Calu3 (cell line): ENCODE measurements around the gene ABTB2. TPM values are rescaled to one million over a fixed set of nuclear protein-coding genes. Genes with fewer than 3 reads are reported as not detected.

Experiments used
- BruUV-seq: library from RNA; stranded (reverse); fragments of 400-500 nt; replicated peaks from 2 replicates; lab custom pipeline; 2021; lab: Mats Ljungman, UMichigan
- CTCF ChIA-PET: fragments of 300-600 bp; sonication (Branson Sonifier 250); formaldehyde crosslinking; loops from one replicate; lab custom pipeline; 2022; ENCODE audit warnings: antibody characterized with exemption; lab: Charles Lee
- DNase-seq: peaks from one replicate; pipeline ENCODE4 v3.0.0; 2022
- H3K27ac Mint-ChIP-seq: one replicate; pipeline ENCODE4 v1.8.0; 2022; ENCODE audit warnings: mixed read lengths; ENCODE audit not compliant: unreplicated experiment
- H3K27me3 Mint-ChIP-seq: one replicate; pipeline ENCODE4 v1.8.0; 2022; ENCODE audit warnings: mixed read lengths; ENCODE audit not compliant: unreplicated experiment
- H3K36me3 Mint-ChIP-seq: one replicate; pipeline ENCODE4 v1.8.0; 2022; ENCODE audit warnings: mild to moderate bottlenecking, moderate library complexity, mixed read lengths; ENCODE audit not compliant: insufficient read depth, unreplicated experiment
- H3K4me1 Mint-ChIP-seq: one replicate; pipeline ENCODE4 v1.8.0; 2022; ENCODE audit warnings: mild to moderate bottlenecking, low read depth, mixed read lengths; ENCODE audit not compliant: unreplicated experiment
- H3K4me3 Mint-ChIP-seq: one replicate; pipeline ENCODE4 v1.8.0; 2022; ENCODE audit warnings: mild to moderate bottlenecking, low read depth, moderate library complexity, mixed read lengths; ENCODE audit not compliant: unreplicated experiment
- H3K9me3 Mint-ChIP-seq: one replicate; pipeline ENCODE4 v1.8.0; 2022; ENCODE audit warnings: low read depth, mixed read lengths; ENCODE audit not compliant: unreplicated experiment
- intact Hi-C: fragments of 100-400 bp; cut with micrococcal nuclease; formaldehyde crosslinking; loops from one replicate; pipeline ENCODE4 v1.10.0; 2022; ENCODE audit not compliant: unreplicated experiment
- total RNA-seq: library from RNA; stranded (reverse); gene quantifications from 2 replicates; pipeline ENCODE4 v1.2.3, GENCODE V29; 2022
- TF ChIP-seq, protein P1 (sequence below): fragments of 200-600 bp; IDR thresholded peaks from one replicate; pipeline ENCODE4 v1.8.0; 2022; ENCODE audit warnings: antibody characterized with exemption; ENCODE audit not compliant: unreplicated experiment

ABTB2 gene
- total RNA-seq, 1 experiment from 2014 or later, result 24.8 TPM

DNA sequence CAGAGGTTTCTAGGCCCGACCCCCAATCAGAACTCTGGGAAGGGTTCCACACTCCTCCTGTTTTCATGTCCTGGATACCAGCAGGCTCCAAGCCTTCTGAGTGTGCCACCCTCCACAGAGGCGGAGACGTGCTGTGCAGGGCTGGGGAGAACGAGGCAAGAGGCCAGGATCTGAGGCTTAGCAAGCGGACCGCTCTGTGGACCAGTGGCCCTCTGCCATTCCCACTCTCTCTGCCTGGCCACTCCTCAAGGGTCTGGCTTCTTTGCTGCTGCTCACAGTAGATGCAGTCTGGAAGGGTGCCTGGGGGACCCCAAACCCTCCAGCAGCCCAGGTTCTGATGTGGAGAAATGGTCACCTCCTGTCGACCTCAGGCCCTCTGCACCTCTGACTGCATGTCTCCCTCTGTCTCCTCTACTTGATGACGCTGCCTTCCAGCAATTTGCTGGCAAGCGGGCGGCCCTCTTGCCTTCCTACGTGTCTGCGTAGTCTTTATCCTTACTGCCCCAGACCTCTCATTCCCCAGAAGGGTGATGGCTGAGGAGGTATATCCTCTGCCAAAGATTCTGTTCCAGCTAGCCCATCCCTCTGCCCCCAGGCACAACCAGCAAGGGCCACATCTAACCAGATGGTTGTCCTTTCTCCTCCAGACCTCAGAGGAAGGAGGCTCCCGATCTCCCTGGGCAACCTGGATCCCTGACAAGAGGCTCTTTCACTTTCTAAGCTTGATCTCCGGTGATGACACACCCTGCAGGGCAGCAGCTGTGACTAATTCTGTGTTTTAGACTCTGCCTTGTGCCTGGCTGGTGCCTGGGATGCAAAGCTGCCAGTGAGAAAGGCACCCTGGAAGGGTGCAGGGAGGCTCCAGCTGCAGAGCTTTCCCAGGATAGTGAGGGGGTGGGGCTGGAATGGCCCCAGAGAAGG lies 165.1 kb downstream of the ABTB2 start:
- Mint-ChIP-seq H3K4me1 (peaks cover 43% of the 10 kb centered on the region), H3K9me3 (no peaks in the 10 kb centered on the region), H3K27me3 (no peaks in the 10 kb centered on the region), H3K4me3 (peak overlapping the region; percentile 25), H3K36me3 (peaks cover 10% of the 10 kb centered on the region), H3K27ac (peak overlapping the region; percentile 34)
- TF ChIP-seq, protein P1, sequence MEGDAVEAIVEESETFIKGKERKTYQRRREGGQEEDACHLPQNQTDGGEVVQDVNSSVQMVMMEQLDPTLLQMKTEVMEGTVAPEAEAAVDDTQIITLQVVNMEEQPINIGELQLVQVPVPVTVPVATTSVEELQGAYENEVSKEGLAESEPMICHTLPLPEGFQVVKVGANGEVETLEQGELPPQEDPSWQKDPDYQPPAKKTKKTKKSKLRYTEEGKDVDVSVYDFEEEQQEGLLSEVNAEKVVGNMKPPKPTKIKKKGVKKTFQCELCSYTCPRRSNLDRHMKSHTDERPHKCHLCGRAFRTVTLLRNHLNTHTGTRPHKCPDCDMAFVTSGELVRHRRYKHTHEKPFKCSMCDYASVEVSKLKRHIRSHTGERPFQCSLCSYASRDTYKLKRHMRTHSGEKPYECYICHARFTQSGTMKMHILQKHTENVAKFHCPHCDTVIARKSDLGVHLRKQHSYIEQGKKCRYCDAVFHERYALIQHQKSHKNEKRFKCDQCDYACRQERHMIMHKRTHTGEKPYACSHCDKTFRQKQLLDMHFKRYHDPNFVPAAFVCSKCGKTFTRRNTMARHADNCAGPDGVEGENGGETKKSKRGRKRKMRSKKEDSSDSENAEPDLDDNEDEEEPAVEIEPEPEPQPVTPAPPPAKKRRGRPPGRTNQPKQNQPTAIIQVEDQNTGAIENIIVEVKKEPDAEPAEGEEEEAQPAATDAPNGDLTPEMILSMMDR, result no peak
- CTCF ChIA-PET, result interaction anchor here (1.1 to 1.9 kb wide), 3 partner anchors 12 to 70 kb away, joined by 4 to 12 read pairs (median 5); no protein-coding TSS in a partner anchor
- DNase-seq, result peak; percentile 60
- intact Hi-C loops, result no loop called here
- BruUV-seq, result no TSS peak

DNA sequence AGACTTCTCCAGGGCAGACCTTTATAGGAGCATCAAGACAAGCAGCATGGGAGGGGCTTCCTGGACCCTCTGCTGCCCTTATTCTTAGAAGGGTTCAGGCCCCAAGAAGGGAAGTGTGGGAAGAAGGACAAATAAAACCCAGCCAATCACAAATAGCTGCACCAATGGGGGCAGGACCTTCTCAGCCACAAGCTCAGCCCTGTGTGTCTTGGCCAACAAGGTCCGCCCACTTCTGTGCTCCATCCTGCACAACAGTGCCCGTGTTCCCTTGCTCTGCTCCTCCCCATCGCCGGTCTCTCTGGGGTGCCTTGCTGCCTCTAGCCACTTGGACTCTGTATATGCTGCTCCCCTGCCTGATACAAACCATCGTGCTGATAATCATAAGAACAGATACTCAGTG lies 166.2 kb downstream of the ABTB2 start:
- BruUV-seq, result no TSS peak

DNA sequence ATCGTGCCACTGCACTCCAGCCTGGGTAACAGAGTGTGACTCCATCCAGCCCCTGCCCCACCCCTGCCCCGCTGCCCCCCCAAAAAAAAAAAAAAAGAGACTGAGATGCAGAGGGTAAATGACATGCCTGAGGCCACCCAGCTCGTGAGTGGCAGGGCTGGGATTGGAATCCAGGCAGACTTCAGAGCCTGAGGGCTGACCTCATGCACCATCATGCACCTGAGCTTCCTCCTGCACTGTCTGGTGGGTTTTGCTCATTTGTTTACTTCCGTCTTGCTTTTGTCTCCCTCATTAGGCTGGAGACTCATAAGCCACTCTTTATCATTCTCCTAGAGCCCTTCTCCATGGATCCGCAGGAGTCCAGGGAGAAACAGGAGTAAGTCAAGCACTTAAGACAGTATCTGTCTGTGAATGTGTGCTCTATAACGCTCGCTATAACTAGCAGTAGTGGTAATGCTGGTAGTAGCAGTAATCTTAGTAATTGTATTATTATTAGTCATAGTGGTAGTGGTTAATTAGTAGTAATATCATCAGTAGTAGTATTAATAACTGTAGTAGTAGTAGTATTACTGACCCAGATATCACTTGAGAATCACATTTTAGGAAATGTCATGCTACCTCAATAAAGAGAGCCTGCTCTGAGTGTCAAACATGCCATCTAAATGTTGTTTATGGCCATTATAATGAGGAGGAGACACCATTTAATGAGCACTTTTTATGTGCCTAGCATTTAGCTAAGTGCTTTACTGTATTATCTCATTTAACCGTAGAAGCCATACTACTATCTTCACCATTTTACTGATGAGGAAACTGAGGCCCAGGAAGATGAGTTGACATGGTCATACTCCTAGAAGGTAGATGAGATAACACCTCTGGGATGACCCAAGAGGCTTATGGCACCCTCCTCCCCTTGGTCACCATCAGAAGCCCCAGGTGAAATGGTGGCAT lies 167.3 kb downstream of the ABTB2 start:
- H3K4me3 Mint-ChIP-seq, result no peak overlapping the region
- no peak for DNase-seq
- peaks cover 43% of the 10 kb centered on the region for H3K4me1 Mint-ChIP-seq
- intact Hi-C loops, result no loop called here
- CTCF ChIA-PET, result interaction anchor here (1.3 kb wide), 1 partner anchor 16 kb away, joined by 6 read pairs; no protein-coding TSS in a partner anchor
- BruUV-seq, result no TSS peak
- no peaks in the 10 kb centered on the region for H3K27me3 Mint-ChIP-seq
- peaks cover 9% of the 10 kb centered on the region for H3K36me3 Mint-ChIP-seq
- TF ChIP-seq, protein P1, result no peak
- H3K27ac Mint-ChIP-seq, result no peak overlapping the region
- H3K9me3 Mint-ChIP-seq, result no peaks in the 10 kb centered on the region

More for the DNA sequence above, 166.2 kb downstream of the ABTB2 start:
- CTCF ChIA-PET, result no interaction called here
- peaks cover 8% of the 10 kb centered on the region for H3K36me3 Mint-ChIP-seq
- peaks cover 43% of the 10 kb centered on the region for H3K4me1 Mint-ChIP-seq
- TF ChIP-seq, protein P1, result no peak
- intact Hi-C loops, result no loop called here
- no peak overlapping the region for H3K4me3 Mint-ChIP-seq
- no peaks in the 10 kb centered on the region for H3K27me3 Mint-ChIP-seq
- no peak overlapping the region for H3K27ac Mint-ChIP-seq
- no peaks in the 10 kb centered on the region for H3K9me3 Mint-ChIP-seq
- no peak for DNase-seq

DNA sequence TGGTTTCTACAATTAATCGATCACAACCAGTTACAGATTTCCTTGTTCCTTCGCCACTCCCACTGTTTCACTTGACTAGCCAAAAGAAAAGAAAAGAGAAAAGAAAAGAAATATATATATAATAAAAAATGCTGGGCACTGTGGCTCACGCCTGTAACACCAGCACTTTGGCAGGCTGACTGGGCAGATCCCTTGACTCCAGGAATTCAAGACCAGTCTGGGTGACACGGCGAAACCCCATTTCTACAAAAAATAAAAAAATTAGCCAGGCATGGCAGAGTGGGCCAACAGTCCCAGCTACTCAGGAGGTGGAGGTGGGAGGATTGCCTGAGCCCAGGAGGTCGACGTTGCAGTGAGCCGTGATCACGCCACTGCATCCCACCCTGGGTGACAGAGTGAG lies 168.6 kb downstream of the ABTB2 start:
- Mint-ChIP-seq H3K4me3 (peak overlapping the region; percentile 10), H3K36me3 (peaks cover 10% of the 10 kb centered on the region), H3K27me3 (no peaks in the 10 kb centered on the region), H3K27ac (peak overlapping the region; percentile 19), H3K4me1 (peaks cover 42% of the 10 kb centered on the region), H3K9me3 (no peaks in the 10 kb centered on the region)
- TF ChIP-seq, protein P1, result no peak
- DNase-seq, result no peak
- CTCF ChIA-PET, result interaction anchor here (1.0 to 1.9 kb wide), 2 partner anchors 77 to 156 kb away, joined by 4 to 7 read pairs; no protein-coding TSS in a partner anchor
- intact Hi-C loops, result no loop called here
- BruUV-seq, result no TSS peak
